AG20443 (cell line): ENCODE data around the gene EFNA5.

Source experiments
- DNase-seq: peaks from one replicate; pipeline ENCODE4 v3.0.0; 2012; ENCODE audit warnings: low spot score, mixed read lengths

Gene EFNA5

DNA sequence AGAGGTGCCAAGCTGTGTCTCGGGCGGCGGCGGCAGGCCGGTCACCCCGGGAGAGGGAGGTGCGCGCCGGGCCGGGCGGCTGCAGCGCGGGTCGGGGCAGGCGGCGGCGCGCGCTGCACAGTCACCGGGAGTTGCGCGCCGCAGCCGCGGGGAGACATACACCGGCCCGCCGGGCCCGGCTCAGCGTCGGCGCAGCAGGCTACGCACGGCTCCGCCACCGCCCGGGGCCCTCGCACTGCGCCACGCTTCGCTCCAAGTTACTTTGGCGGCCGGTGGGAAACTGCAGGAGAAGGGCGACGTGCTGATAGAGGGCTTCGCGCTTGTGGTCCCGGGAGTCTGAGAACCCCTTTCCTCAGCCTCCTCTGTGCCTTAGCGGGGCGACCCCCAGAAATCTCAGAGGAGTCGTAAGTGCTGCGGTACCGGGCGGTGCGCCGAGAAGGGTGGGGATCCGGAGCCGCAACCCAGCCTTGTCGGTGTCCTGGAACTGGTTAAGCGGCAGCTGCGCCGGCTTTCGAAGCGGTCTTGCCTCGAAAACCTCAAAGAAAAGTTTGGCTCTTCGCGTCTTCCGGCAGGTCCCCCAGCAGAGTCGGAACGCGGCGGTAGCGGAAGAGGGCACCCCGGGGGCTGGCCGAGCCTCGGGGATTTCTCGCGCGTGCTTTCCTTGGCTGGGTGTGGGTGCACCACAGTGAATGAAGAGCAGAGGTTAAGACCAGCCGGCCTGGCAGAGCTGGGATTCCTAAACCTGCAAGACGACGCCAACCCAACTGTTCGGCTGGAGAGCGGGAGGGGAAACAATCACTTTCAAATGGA, at the start of gene EFNA5:
EFNA5 (minus strand) TSS at position 6 of the 810 bp plus-strand sequence.
- DNase-seq: peak; percentile 62

DNA sequence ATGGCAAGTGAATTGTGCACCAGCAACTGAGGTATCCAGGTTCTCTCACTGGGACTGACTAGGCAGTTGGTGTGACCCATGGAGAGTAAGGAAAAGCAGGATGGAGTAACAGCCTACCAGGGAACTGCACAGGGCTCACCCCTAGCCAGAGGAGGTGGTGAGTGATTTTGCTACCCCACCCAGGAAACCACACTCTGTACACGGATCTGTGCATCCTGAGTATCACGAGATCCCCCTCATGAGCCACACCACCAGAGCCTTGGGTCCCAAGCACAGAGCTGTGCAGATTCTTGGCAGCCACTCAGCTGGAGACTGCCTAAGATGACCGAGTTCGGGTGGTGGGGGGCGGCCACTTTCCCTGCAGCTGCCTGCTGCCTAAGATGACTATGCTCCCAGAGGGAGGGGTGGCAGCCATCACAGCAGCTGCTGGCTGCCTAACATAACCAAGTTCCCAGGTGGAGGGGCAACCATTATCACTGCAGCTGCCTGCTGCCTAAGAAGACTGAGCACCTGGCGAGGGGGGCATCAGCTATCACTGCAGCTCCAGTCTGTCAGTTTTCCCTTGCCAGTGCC, 48.4 kb upstream of the EFNA5 start:
- DNase-seq: no peak

DNA sequence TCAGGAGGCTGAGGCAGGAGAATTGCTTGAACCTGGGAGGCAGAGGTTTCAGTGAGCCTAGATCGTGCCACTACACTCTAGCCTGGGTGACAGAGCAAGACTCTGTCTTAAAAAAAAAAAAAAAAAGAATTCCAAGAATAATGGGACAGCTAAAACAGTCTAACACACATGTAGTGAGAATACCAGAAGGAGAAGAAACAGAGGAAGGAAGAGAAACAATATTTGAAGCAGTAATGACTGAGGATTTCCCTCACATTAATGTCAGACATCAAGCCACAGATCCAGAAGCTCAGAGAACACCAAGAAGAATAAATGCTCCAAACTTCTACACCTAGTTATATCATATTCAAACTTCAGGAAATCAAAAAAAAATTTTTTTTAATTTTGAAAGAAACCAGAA, 47.1 kb upstream of the EFNA5 start:
- DNase-seq: no peak

DNA sequence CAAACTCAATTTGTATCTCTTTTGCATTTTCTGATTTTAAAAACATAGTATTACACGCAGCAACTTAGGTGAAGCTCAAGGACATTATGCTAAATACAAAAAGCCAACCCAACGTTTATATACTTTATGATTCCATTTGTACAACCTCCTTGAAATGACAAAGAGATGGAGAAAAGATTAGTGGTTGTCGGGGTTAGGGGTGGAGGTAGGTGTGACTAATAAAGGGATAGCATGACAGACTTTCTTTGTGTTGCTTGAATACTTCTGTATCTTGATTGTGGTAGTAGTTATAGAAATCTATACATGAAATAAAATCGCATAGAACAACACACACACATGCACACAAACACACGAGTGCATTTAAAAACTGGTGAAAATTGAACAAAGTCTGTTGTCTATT, 42.5 kb upstream of the EFNA5 start:
- no peak for DNase-seq

DNA sequence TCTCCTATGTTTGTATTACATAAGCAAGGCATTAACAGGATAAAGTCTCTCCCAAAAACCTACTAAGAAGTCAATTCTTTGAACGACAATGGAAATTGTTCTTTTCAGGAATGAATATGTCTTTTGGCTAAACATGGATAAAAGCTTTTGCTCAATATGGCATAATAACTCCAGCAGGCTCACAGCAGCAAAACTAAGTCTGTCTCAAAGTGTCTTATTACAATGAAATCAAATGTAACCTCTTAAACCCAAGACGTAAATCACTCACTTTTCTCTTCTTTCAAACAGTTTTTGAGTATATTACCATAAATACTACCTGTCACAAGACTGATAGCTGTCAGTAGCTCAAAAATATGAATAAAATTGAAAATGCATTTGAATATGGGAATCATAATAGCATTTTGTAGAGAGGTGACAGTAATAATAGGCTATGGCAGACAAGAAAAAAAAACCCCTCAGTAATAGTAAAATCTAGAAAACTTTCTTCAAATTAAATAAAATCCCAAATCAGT, 41.7 kb upstream of the EFNA5 start:
- no peak for DNase-seq

DNA sequence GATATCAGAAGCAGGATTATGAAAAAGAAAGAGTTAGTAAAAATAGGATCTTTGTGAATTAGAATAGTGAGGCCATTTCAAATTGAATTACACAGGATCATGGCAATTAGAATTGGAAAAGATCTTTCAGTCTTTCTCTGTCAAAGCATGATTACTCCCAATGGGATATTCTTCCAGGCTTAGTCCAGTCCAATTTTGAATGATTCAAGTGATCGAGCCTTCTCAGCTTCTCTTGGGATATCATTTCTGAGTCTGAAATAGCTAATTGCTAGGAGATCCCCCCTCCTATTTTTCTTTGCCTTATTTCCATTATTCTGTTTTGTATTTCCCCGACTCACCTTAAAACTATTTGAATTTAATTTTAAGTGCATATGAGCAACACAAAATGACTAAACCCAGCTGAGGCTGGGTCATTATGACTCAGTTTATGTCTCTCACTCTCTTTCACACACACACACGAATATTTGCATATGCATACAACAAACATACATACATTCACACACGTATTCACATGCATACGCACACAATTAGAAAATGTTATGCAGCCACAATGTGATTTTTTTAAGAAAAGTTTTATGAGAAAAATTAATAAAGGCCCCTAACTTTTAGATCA, 34.8 kb upstream of the EFNA5 start:
- peak; percentile 24 for DNase-seq

DNA sequence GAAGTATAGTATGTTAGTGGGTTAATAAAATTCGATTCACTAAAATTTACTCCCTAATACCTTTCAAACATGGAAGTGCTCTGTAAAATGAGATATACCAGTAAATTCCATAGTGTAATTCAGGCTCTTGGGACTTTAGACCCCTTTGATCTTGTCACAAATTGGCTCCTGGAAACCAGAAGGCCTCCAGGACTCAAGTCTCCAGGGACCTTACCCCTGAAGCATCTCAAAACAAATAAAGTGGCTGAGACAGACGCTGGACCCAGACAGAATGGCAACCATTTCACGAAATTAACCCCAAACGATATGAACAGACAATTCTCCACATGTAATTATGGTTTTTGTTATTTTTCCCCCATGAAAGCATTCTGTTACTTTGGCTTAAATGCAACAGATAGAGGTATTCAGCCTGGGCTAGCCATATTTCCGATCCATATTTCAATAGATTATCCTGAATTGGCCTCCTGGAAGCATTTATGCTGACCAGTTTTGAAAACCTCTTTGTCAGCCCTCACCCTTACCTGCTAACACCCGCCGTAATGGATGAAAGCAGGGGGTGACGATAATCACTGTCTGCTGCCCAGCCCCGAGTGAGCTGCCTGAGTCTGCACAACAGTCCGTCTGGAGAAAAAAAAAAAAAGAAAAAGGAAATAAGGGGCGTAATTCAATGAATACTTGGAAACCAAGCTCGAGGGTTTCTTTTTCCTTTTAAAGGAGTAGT, 34.1 kb upstream of the EFNA5 start:
- no peak for DNase-seq

DNA sequence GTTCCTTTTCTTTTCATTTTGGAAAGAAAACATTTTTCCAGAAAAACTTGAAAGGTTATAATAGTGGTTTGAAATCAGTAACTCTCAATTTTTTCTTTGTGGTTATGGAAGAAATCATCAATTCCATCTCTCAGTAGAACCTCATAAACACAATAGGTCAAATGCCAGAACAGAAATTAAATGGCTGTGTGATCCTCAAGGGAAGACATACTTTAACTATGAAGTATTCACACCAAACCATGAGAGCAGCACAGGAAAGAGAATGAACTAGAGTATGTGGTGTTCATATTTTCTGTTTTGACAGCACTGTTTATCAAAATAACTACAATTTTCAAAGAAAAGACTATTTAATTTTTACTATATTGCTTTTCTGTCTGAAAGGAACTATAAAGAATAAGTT, 29.7 kb upstream of the EFNA5 start:
- peak; percentile 17 for DNase-seq

DNA sequence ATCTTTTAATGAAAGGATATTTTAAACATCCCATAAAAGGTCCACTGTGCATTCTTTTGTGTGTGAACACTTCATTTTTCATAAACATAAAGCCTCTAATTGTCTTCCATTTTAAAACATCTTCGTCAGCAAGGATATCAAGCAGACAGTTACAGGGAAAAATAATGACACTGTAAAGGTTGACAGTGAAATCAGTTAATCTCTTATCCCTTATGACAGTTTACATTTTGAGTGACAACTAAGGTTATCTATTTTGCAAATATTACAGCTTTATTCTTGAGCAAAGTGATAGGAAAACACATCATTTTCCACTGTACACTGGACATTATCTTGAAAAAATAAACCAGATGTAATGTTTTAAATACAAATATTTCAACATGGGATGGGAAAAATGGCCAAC, 28.7 kb upstream of the EFNA5 start:
- no peak for DNase-seq

DNA sequence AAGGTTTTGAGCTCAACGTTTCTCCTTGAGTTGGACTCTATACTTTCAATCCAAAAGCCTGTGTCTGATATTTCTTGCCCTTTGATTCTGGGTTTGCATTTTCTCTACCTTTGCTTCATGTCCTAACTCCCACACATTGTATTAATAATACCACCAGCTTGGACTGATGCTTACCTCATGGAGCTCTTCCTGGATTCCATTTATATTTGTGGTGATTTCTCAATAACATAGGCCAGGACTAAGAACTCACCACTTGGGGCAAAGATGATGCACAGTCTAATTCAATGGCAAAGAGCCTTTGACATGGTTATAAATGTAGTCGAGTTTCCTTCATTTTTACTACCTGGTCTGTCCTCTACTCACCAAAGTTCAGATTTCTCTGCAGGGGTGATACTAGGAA, 27.5 kb upstream of the EFNA5 start:
- peak; percentile 38 for DNase-seq

DNA sequence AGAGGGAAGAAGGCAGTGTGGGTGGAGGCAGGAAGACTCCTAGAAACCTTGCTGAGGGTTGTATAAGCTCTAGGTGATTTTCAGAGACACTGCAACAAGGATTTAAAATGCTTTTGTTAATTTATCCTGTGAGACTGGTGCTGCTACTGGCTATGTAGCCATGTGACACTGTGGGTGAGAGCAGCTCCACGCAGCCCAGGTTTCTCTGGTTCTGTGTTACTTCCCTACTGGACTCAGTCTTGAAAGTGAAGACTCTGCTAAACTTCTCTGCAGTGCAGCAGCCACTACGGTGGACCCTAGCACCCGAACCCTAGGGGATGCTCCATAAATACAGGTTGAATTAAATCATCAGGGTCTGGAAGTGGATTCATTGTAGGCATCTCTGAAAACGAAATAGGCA, 25.8 kb upstream of the EFNA5 start:
- DNase-seq: no peak

DNA sequence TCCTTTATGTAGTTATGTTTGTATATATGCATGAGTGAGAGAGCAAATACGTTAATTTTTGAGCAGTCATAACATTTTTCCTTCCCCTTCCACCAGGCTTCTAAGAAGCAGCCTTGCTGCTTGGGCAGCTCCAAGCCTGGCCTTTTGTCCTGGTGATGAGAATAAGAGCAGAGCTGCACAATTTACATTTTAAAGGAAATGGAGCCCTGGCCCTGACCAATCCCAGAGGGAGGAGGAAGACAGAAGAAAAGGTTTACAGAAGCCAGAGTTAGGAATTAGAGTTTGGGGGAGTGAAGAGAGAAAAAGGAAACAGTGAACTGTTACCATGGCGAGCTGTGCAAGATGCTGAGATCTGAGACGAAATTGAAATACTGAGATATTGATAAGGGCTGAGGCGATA, 25.3 kb upstream of the EFNA5 start:
- no peak for DNase-seq

DNA sequence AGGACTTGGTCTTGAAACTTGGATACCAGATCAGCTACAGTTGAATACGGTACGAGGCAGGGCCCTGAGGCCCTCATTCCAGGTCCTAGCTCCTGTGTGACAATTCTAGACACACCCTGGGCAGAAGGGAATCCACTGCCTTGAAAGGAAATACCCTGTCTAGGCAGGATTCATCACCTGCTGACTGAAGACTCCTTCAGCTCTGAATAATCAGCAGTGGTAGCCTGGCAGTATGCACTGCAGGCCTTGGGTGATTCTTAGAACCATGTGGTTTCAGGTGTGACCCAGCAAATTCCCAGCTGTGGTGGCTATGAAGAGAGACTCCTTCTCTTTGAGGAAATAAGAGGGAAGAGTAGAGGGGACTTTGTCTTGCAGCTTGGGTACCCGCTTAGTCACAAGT, 17.2 kb upstream of the EFNA5 start:
- no peak for DNase-seq

DNA sequence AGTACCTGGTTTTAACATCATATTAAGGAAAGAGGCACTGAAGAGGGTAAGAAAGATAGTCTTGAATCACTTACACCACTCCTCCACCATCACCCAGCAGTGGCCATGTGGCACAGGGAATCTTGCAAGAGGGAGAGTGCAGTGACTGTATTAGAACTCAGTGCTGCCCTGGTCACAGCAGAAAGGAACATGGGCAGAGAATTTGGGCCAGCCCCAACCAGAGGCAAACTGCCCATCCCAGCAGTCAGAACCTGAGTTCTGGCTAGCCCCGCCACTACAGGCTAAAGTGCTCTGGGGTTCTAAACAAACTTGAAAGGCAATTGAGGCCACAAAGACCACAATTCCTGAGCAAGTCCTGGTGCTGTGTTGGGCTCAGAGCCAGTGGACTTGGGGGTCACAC, 16.7 kb upstream of the EFNA5 start:
- DNase-seq: no peak

DNA sequence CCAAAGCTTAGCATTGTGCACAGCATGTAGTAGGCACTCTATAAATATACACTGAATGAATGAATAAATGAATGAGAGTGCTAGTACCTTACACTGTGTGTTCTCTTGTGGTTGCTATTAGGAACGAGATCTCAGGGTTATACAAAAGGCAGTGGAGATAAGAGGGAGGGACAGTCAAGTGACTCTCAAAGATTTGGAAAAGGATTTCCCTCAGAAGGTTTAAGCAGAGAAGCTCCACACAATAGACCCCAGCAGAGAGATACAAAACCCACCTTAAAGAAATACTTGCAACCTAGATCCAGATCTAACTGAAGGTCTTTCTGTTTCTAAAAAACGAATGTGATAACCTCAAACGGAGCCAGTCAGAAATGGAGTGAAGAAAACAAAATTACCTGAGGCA, 11.8 kb upstream of the EFNA5 start:
- no peak for DNase-seq

DNA sequence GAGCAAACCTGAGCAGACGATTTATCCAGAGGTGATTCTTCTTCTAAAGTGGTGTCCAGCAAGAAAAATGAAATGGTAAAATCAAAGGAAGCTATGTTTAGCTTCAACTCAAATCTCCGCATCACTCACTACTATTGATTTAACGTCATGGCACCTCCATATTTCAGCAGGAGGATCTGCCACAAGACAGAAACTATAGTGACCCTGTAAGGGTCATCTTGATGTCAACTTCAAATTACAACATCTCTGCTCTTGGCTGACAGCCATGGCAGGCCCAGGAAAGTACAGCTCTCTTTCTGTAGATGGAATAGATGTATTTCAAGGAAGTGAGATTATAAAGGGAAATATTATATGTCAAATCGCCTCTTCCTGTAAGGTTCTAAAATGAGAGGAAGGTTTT, 10.1 kb upstream of the EFNA5 start:
- DNase-seq: no peak

DNA sequence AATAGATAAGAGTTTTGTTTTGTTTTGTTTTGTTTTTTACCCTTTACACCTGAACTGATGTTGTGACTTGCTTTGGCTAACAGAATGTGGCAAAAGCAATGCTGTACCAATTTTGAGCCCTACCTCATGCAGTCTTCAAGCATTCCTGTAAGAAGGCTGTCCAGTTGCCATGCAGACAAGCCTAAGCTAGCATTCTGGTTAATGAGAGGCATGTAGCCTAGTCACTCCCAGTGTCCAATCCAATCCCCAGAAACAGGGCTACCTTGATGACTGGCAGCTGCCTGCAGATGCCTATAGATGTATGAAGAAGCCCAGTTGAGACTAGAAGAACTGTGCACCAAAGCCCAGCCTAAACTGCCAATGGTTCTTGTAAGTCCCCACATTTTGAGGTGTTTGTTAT, 9.4 kb upstream of the EFNA5 start:
- no peak for DNase-seq

DNA sequence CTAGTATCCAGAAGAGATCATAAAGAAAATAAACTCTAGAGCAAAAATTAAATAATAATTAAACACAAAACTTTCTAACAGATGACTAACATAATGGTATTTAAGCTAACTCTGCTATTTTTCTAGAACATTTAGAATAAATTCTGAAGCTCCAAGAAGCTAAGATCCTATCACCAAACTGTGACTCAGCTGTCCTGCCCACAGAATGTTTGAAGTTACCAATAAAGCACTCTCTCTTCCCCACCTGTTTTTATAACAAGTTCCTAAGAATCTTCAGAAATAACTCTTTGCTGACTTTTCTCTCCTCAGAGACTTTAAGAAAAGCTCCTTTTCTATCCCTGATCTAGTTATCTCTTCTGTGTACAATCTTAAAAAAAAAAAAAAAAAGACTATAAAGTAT, 6.0 kb upstream of the EFNA5 start:
- DNase-seq: no peak

DNA sequence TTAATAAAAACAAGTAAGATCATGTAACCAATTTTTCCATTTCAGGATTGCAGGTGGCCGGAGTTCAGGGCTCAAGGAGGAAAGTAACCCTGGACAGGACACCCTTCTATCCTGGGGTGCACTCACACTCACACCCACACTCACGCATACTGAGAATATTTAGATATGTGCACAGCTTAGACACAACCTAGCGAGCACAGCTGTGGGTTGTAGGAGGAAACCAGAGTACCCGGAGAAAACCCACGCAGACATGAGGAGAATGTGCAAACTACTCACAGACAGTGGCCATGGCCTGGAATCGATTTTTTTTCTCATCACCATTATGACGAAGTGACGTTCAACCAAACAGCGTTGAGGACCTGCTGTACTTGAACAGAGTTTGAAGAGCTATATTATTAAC, 4.5 kb upstream of the EFNA5 start:
- DNase-seq: no peak

DNA sequence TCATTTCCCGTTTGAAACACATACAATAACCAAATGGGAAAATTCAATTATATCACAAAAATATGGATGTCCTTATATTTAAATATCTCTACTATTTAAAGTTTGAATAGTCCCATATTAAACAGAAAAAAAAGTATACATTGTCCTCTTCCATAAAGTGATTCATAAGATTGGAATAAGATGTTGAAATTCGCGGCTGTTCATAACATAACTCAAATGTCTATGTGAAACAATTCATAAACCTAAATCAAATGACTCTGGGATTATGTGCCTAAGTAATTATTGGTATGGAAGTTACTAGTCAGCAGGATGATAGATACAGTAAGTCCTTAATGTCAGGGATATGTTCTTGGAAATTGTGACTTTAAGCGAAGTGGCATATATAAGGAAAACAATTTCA, 3.9 kb upstream of the EFNA5 start:
- no peak for DNase-seq

DNA sequence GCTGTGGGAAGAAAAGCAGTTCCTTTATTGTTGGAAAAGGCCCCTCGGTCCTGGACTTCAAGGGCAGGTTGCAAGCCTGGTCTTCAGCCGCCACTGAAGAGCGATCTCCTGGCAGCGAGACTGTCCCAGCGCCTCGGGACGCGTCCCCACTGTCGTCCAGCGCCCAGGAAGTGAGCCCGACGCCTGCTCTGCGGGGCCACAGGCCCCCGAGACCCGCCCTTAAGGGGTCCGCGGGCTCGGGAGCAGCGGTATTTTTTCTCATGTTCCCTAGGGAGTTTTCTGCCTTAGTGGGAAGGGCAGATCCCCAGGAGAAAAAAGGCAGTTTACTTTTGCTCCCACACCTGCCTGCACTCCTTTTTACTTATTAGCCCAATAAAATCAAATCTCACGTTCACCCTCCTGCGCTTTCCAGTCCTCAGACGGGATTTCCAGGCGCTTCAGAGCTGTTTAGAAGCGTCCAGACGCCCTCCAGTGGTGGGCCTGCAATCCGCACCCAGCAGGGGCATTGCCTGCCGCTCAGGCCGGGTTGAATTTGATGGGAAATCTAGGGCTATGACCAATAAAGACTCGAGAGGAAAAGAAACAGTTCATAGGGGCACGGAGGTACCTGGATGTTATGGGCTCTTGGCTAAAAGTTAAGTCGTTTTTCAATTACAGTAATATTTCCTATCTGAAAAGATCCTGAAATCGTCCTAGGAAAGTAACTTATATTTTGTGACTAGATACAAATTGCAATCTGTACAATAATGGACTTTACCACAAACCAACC, 2.8 kb upstream of the EFNA5 start:
- peak; percentile 90 for DNase-seq

DNA sequence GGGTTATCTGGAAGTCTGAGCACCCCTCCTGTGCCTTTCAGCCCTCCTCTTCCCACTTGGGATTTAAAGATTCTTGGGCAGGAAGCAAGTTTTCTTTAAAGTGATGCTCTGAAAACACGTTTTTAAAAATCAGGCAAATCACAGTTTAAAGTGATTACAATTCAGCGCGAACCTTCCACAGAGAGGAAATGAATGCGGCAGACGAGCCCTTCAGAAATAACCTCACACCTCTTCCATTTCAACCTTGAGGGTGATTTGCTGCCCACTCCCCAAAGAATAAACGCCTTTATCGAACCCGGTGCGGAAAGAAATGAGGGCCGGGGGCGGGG, 2.3 kb upstream of the EFNA5 start:
- no peak for DNase-seq
